ENCODE measurements around the gene SIGLEC11. TPM values are rescaled to one million over a fixed set of nuclear protein-coding genes. Genes with fewer than 3 reads are reported as not detected.
A peak's percentile ranks its signal among the peaks of the same experiment; 100 is the strongest.

Gene SIGLEC11
- total RNA-seq, 1 donor from 2014 or later, result 7.7 TPM

GRCh38 chr19:49937750-49938381 is 23.1 kb downstream of the SIGLEC11 start:
- no peak overlapping the region for H3K4me3 ChIP-seq
- ATAC-seq, result peak; percentile 91 to 92
- TF ChIP-seq, protein P1, sequence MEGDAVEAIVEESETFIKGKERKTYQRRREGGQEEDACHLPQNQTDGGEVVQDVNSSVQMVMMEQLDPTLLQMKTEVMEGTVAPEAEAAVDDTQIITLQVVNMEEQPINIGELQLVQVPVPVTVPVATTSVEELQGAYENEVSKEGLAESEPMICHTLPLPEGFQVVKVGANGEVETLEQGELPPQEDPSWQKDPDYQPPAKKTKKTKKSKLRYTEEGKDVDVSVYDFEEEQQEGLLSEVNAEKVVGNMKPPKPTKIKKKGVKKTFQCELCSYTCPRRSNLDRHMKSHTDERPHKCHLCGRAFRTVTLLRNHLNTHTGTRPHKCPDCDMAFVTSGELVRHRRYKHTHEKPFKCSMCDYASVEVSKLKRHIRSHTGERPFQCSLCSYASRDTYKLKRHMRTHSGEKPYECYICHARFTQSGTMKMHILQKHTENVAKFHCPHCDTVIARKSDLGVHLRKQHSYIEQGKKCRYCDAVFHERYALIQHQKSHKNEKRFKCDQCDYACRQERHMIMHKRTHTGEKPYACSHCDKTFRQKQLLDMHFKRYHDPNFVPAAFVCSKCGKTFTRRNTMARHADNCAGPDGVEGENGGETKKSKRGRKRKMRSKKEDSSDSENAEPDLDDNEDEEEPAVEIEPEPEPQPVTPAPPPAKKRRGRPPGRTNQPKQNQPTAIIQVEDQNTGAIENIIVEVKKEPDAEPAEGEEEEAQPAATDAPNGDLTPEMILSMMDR (IDR thresholded peaks at IDR 0.05), result peak; percentile 97

DNA sequence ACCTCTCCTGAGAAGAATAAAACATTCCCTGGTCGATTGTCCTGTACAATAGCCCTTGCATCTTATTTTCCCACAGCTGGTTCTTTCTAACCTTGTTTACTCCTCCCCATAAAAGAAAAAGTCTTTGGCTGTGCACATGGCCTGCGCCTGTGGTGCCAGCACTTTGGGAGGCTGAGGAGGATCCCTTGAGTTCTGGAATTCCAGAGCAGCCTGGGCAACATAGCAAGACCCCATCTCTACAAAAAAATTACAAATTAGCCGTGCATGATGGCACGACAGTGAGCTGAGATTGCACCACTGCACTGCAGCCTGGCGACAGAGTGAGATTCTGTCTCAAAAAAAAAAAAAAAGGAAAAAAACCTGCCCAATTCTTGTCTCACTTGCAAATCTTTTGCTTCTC is 24.4 kb downstream of the SIGLEC11 start:
- Histone ChIP-seq H3K9me3 (no peaks in the 10 kb centered on the region), H3K27ac (no peak overlapping the region), H3K27me3 (ENCODE audit: low read depth) (no peaks in the 10 kb centered on the region), H3K4me3 (no peak overlapping the region), H3K36me3 (peaks cover 4% of the 10 kb centered on the region), H3K4me1 (peaks cover 10% of the 10 kb centered on the region)
- ATAC-seq, result no peak
- TF ChIP-seq, protein P1 (IDR thresholded peaks at IDR 0.05), result no peak
- intact Hi-C loops (cut with DNase I), result no loop called here
- DNase-seq, result peak; percentile 10

More at GRCh38 chr19:49937750-49938381, 23.1 kb downstream of the SIGLEC11 start:
- Histone ChIP-seq H3K9me3 (no peaks in the 10 kb centered on the region), H3K27me3 (ENCODE audit: low read depth) (no peaks in the 10 kb centered on the region), H3K36me3 (peaks cover 2% of the 10 kb centered on the region), H3K4me1 (peaks cover 10% of the 10 kb centered on the region), H3K27ac (no peak overlapping the region)
- DNase-seq, result peak; percentile 86
- intact Hi-C loops (cut with DNase I), result no loop called here

- TF ChIP-seq, protein P1 (IDR thresholded peaks at IDR 0.05), result no peak
- Histone ChIP-seq H3K4me3 (no peak overlapping the region), H3K27me3 (ENCODE audit: low read depth) (no peaks in the 10 kb centered on the region), H3K36me3 (peaks cover 4% of the 10 kb centered on the region), H3K27ac (no peak overlapping the region), H3K4me1 (peaks cover 15% of the 10 kb centered on the region), H3K9me3 (no peaks in the 10 kb centered on the region)
- intact Hi-C loops (cut with DNase I), result no loop called here
- no peak for ATAC-seq
- no peak for DNase-seq
Observed at GRCh38 chr19:49933643-49934042, 27.3 kb downstream of the SIGLEC11 start.

- H3K27me3 ChIP-seq (ENCODE audit: low read depth), result no peaks in the 10 kb centered on the region
- H3K4me3 ChIP-seq, result no peak overlapping the region
- TF ChIP-seq, protein P1 (IDR thresholded peaks at IDR 0.05), result no peak
- no peaks in the 10 kb centered on the region for H3K9me3 ChIP-seq
- ATAC-seq, result no peak
- intact Hi-C loops (cut with DNase I), result no loop called here
- DNase-seq, result no peak
- H3K36me3 ChIP-seq, result peaks cover 4% of the 10 kb centered on the region
- no peak overlapping the region for H3K27ac ChIP-seq
- peaks cover 20% of the 10 kb centered on the region for H3K4me1 ChIP-seq
Observed at GRCh38 chr19:49932731-49933131, 28.2 kb downstream of the SIGLEC11 start.

- Histone ChIP-seq H3K27me3 (ENCODE audit: low read depth) (no peaks in the 10 kb centered on the region), H3K4me1 (peaks cover 22% of the 10 kb centered on the region), H3K36me3 (peaks cover 9% of the 10 kb centered on the region), H3K27ac (no peak overlapping the region), H3K4me3 (no peak overlapping the region), H3K9me3 (no peaks in the 10 kb centered on the region)
- intact Hi-C loops (cut with DNase I), result no loop called here
- TF ChIP-seq, protein P1 (IDR thresholded peaks at IDR 0.05), result no peak
- no peak for ATAC-seq
- DNase-seq, result no peak
Observed at GRCh38 chr19:49932041-49932451, 28.9 kb downstream of the SIGLEC11 start.

All from lower lobe of right lung (tissue), 2 donors.